UCSD-AML1 (cell line): ENCODE results near the gene JAKMIP3.

Experiments
- DNase-seq: peaks from one replicate; lab custom pipeline; 2025; ENCODE audit not compliant: unreplicated experiment; lab: John Stamatoyannopoulos, UW

JAKMIP3 gene

GRCh38 chr10:132097609-132098377 lies 32.0 kb downstream of the JAKMIP3 start:
- no peak for DNase-seq

GRCh38 chr10:132098539-132099388 lies 33.0 kb downstream of the JAKMIP3 start:
- no peak for DNase-seq

- DNase-seq: no peak
Observed at GRCh38 chr10:132099389-132100090, 33.8 kb downstream of the JAKMIP3 start.

- DNase-seq: no peak
Observed at GRCh38 chr10:132100091-132100481, 34.3 kb downstream of the JAKMIP3 start.

- DNase-seq: no peak
Observed at GRCh38 chr10:132100556-132101349, 35.0 kb downstream of the JAKMIP3 start.

- DNase-seq: no peak
Observed at GRCh38 chr10:132101529-132101928, 35.8 kb downstream of the JAKMIP3 start.

- no peak for DNase-seq
Observed at GRCh38 chr10:132102071-132102716, 36.4 kb downstream of the JAKMIP3 start.

GRCh38 chr10:132102717-132103110 lies 37.0 kb downstream of the JAKMIP3 start:
- DNase-seq: no peak

GRCh38 chr10:132103116-132103910 lies 37.6 kb downstream of the JAKMIP3 start:
- DNase-seq: no peak

- no peak for DNase-seq
Observed at GRCh38 chr10:132104062-132104461, 38.3 kb downstream of the JAKMIP3 start.

- no peak for DNase-seq
Observed at GRCh38 chr10:132104471-132105301, 38.9 kb downstream of the JAKMIP3 start.

- DNase-seq: no peak
Observed at GRCh38 chr10:132105302-132105995, 39.7 kb downstream of the JAKMIP3 start.

GRCh38 chr10:132106431-132106830 lies 40.7 kb downstream of the JAKMIP3 start:
- DNase-seq: no peak

- no peak for DNase-seq
Observed at GRCh38 chr10:132107186-132107948, 41.6 kb downstream of the JAKMIP3 start.

GRCh38 chr10:132107949-132108877 lies 42.5 kb downstream of the JAKMIP3 start:
- no peak for DNase-seq
